GM04503 (cell line): ENCODE data around the gene OR52A5.
"Not testable (repeated sequence)": the region's sequence is repeated elsewhere in the genome, so short reads cannot be mapped to it uniquely, and the experiment has no call there.

Source experiments
- DNase-seq: peaks from one replicate; pipeline ENCODE4 v3.0.0-alpha.2; 2012; ENCODE audit warnings: low read depth

Gene OR52A5

DNA sequence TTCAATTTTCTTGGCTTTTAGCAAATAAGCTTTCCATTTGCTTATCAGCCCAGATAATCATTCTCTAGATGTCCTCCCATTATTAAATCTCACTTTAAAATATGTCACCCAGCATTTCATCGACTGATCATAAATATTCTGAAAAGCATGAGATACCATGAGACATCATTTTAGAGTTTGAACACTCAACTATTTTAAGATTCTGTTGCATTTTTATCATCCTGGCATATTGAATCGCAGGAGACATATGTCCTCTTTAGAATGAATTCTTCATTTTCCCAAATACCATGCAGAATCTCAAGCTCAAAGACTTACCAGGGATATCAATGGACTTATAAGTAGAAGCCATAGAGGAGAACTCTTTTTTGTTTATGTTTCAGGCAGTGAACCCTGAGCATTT, at the start of gene OR52A5:
Gene OR52A5 (minus strand): TSS at position 361 of the 400 bp plus-strand sequence. CDS start 5,714 bp downstream, outside the sequence.
- DNase-seq: no peak

GRCh38 chr11:5178046-5178837, 40.1 kb upstream of the OR52A5 start:
- no peak for DNase-seq

DNA sequence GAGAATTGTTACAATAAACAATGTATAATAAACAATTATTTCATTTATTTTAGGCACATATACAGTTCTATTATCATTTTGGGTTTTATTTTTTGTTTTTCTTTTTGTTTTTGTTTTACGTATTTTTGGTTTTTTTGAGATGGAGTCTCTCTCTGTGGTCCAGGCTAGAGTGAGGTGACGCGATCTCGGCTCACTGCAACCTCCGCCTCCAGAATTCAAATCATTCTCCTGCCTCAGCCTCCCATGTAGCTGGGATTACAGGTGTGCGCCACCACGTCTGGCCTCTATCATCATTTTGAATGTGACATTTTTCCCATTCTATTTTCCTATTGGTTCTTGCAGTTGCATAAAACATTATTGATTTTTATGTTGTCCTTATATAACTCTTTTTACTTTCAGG, 36.8 kb upstream of the OR52A5 start:
- DNase-seq: no peak

- DNase-seq: no peak
These were observed 33.7 kb upstream of the OR52A5 start for GRCh38 chr11:5171856-5172255.

- DNase-seq: not testable (repeated sequence)
These were observed 27.7 kb upstream of the OR52A5 start for GRCh38 chr11:5165898-5166297.

DNA sequence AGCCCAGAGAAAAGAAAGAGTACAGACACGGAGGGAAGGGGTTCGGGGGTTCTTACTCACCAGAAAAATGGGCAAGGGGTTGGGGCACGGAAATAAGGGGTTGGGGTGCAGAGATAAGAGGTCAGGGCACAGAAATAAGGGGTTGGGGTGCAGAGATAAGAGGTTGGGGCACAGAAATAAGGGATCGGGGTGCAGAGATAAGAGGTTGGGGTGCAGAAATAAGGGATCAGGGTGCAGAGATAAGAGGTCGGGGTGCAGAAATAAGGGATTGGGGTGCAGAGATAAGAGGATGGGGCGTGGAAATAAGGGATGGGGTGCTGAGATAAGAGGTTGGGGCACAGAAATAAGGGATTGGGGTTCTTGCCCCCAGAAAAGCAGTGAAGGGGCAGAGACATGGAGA, 26.7 kb upstream of the OR52A5 start:
- DNase-seq: not testable (repeated sequence)

- not testable (repeated sequence) for DNase-seq
These were observed 22.9 kb upstream of the OR52A5 start for GRCh38 chr11:5161045-5161444.

DNA sequence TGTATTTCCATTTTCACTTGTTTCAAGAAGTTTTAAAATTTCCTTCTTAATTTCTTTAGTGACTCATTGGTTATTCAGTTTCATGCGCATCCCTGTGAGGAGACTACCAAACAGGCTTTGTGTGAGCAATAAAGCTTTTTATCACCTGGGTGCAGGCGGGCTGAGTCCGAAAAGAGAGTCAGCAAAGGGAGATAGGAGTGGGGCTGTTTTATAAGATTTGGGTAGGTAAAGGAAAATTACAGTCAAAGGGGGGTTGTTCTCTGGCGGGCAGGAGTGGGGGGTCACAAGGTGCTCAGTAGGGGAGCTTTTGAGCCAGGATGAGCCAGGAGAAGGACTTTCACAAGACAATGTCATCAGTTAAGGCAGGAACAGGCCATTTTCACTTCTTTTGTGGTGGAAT, 22.1 kb upstream of the OR52A5 start:
- DNase-seq: not testable (repeated sequence)

- no peak for DNase-seq
These were observed 21.6 kb upstream of the OR52A5 start for GRCh38 chr11:5159806-5160205.

GRCh38 chr11:5154657-5155056, 16.5 kb upstream of the OR52A5 start, which contains the start of gene OR52A1:
TSS of gene OR52A1 (minus strand) at chr11:5154757. CDS start at chr11:5152369, 2,388 bp downstream.
- no peak for DNase-seq

- DNase-seq: no peak
These were observed 15.6 kb upstream of the OR52A5 start for GRCh38 chr11:5153574-5154431.

GRCh38 chr11:5151713-5152153, 13.6 kb upstream of the OR52A5 start:
- no peak for DNase-seq

DNA sequence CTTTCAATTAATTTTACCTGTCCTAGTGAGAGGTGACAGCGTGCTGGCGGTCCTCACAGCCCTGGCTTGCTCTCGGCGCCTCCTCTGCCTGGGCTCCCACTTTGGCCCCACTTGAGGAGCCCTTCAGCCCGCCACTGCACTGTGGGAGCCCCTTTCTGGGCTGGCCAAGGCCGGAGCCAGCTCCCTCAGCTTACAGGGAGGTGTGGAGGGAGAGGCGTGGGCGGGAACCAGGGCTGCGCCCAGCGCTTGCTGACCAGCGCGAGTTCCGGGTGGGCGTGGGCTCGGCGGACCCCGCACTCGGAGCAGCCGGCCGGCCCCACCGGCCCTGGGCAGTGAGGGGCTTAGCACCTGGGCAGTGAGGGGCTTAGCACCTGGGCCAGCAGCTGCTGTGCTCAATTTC, 6.0 kb upstream of the OR52A5 start:
- not testable (repeated sequence) for DNase-seq

- no peak for DNase-seq
These were observed 1.1 kb downstream of the OR52A5 start for GRCh38 chr11:5137014-5137413.

DNA sequence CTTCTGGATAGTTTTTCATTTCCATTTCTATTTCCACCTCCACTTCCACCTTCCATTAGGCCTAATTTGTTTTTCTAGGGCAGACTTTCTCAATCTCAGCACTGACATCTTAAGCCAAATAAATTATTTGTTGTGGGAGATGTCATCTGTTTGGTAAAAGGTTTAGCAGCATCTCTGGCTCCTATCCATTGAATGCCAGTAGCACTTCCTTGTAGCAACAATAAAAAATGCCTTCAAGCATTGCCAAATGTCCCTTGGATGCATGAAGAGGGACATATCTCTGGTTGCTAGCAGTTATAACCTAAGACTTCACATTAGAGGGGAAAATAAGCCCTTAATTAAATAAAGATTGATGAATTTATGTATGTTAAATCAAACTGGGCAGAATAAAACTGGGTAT, 1.9 kb downstream of the OR52A5 start:
- no peak for DNase-seq

- DNase-seq: no peak
These were observed 6.4 kb downstream of the OR52A5 start for GRCh38 chr11:5131584-5132335.

- DNase-seq: no peak
These were observed 8.7 kb downstream of the OR52A5 start for GRCh38 chr11:5129457-5129877.

DNA sequence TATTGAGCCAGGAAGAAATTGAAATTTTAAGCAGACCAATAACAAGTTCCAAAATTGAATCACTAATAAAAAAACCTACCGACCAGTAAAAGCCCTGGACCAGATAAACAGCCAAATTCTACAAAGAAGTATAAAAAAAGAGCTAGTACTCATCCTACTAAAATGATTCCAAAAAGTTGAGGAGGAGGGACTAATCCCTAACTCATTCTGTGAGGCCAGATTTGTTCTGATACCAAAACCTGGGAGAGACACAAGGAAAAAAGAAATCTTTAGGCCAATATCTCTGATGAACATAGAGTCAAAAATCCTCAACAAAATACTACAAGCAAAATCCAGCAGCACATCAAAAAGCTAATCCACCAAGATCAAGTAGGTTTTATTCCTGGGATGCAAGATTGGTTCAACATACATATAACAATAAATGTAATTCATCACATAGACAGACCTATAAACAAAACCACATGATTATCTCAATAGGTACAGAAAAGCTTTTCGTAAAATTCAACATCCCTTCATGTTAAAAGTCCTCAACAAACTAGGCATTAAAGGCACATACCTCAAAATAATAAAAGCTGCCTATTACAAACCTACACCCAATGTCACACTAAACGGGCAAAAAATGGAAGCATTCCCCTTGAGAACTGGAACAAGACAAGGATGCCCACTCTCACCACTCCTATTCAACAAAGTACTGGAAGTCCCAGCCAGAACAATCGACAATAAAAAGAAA, 13.1 kb downstream of the OR52A5 start:
- no peak for DNase-seq

DNA sequence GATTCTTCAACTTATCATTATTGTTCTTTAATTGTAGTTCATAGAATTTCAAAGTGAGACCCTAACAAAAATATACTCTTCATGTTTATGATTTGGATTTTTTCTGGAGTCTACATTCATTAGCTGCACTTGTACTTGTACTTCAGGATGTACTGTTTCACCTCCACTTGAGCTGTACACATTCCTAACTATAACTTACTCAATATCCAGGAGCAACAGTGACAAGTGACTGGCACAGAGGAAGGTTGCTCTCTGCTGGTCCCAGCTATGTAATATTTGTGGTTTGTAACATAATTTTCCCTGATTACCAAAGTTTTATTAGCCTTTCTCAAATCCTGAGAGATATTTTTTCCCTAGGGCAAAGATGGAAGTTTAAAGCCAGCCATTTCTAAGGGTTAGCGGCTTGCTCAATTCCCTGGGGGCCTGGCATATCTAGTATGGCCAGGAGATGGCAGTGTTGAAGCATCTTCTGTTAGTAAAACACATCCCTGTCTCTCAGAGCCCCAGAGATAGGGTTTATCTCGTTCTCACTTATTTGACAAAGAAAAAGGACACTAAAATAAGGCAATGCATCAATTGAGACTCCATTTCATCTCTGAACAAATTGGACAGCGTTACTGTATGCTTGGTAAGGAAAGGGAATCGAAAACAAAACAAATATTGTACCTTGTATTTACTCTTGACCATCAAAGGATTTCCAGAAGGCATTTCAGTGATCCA, 14.2 kb downstream of the OR52A5 start:
- DNase-seq: peak; percentile 18

GRCh38 chr11:5118893-5119292, 19.3 kb downstream of the OR52A5 start:
- DNase-seq: no peak

DNA sequence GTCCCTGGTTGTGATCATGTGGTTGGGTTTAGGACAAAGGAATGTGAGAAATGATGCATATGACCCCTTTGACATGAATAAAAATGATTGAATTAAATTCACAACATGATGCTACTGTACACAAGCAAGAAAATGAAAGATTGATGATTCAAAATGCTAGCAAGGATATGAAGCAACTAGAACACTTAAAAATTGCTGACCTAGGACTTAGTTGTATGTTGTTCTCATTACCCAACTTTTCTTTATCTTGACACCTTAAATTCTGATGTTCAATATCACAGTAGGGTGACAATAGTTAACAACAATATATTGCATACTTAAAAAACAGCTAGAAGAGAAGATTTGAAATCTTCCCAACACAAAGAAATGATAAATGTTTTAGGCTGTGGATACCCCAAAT, 20.6 kb downstream of the OR52A5 start:
- no peak for DNase-seq
